Ishikawa (cell line): ENCODE data around the gene CD151.

Experiments
- CREB1 ChIP-seq: IDR thresholded peaks from 2 replicates; pipeline ENCODE4 v1.6.1; 2012; ENCODE audit warnings: low read depth
- REST ChIP-seq: IDR thresholded peaks from 2 replicates; pipeline ENCODE4 v1.6.1; 2012; ENCODE audit warnings: low read depth, mild to moderate bottlenecking

- TF ChIP-seq REST (no peak), CREB1 (no peak)
These were observed 33.7 kb downstream of the CD151 start for GRCh38 chr11:866481-866880.
